SH-SY5Y (cell line): Measurements from ENCODE around the gene MSLN.

Source experiments
- GATA2 ChIP-seq: IDR thresholded peaks from 2 replicates; pipeline ENCODE4 v1.6.1; 2011; ENCODE audit warnings: mild to moderate bottlenecking, low read depth, low read length
- GATA3 ChIP-seq: IDR thresholded peaks from 2 replicates; pipeline ENCODE4 v1.6.1; 2011; ENCODE audit warnings: low read depth, mild to moderate bottlenecking, low read length, moderate library complexity

The MSLN gene

GRCh38 chr16:779561-779960, 19.0 kb downstream of the MSLN start:
- TF ChIP-seq GATA3 (no peak), GATA2 (no peak)

- TF ChIP-seq GATA2 (no peak), GATA3 (no peak)
Observed at GRCh38 chr16:780296-780695, 19.8 kb downstream of the MSLN start.

GRCh38 chr16:781346-782010, 20.9 kb downstream of the MSLN start:
- no peak for TF ChIP-seq GATA2
- no peak for TF ChIP-seq GATA3

- TF ChIP-seq GATA2 (no peak), GATA3 (no peak)
Observed at GRCh38 chr16:782258-782657, 21.7 kb downstream of the MSLN start.

- TF ChIP-seq GATA2 = no peak
- TF ChIP-seq GATA3 = no peak
Observed at GRCh38 chr16:782766-783403, 22.4 kb downstream of the MSLN start.

GRCh38 chr16:783404-784161, 23.0 kb downstream of the MSLN start:
- TF ChIP-seq GATA2 = no peak
- no peak for TF ChIP-seq GATA3

- TF ChIP-seq GATA3 = no peak
- TF ChIP-seq GATA2 = no peak
Observed at GRCh38 chr16:784431-784830, 23.9 kb downstream of the MSLN start.

- TF ChIP-seq GATA2 (no peak), GATA3 (no peak)
Observed at GRCh38 chr16:785563-786535, 25.3 kb downstream of the MSLN start.

GRCh38 chr16:787321-787966, 26.9 kb downstream of the MSLN start:
- TF ChIP-seq GATA2 (no peak), GATA3 (no peak)

GRCh38 chr16:787978-788398, 27.5 kb downstream of the MSLN start, which contains the start of gene RPUSD1:
RPUSD1 (minus strand) TSS chr16:788381; CDS start chr16:787737, 644 bp downstream.
- TF ChIP-seq GATA2 = no peak
- TF ChIP-seq GATA3 = no peak

GRCh38 chr16:788399-789126, 28.0 kb downstream of the MSLN start, which contains the start of gene CHTF18:
CHTF18 (plus strand) TSS chr16:788620; CDS start chr16:788685, 65 bp downstream.
- TF ChIP-seq GATA3 = no peak
- TF ChIP-seq GATA2 = no peak

- TF ChIP-seq GATA2 = no peak
- no peak for TF ChIP-seq GATA3
Observed at GRCh38 chr16:789191-789850, 28.8 kb downstream of the MSLN start.

- no peak for TF ChIP-seq GATA2
- TF ChIP-seq GATA3 = no peak
Observed at GRCh38 chr16:790086-790485, 29.6 kb downstream of the MSLN start.
